HCT116 (cell line): ENCODE measurements around the gene IFT122. TPM values are rescaled to one million over a fixed set of nuclear protein-coding genes. Genes with fewer than 3 reads are reported as not detected.

Experiments used
- ATAC-seq: fragments of 200-7000 bp; cut with Tn5 transposase; 2 replicates; pipeline ENCODE4 v1.9.1; 2020; ENCODE audit warnings: mild to moderate bottlenecking, moderate library complexity
- BruUV-seq: library from RNA; stranded (reverse); fragments of 400-500 nt; replicated peaks from 2 replicates; lab custom pipeline; 2021; lab: Mats Ljungman, UMichigan
- CTCF ChIA-PET: fragments of 300-600 bp; sonication (Branson Sonifier 250); formaldehyde crosslinking; loops from one replicate; lab custom pipeline; 2021; ENCODE audit warnings: antibody characterized with exemption; lab: Charles Lee
- POLR2A ChIA-PET: fragments of 300-600, 350-600 bp; sonication (Branson Sonifier 250); formaldehyde crosslinking; loops from one replicate; lab custom pipeline; 2021; ENCODE audit warnings: antibody characterized with exemption; lab: Charles Lee
- RAD21 ChIA-PET, 2 experiments: fragments of 300-600 bp; sonication (Branson Sonifier 250); formaldehyde crosslinking; loops; one replicate each; lab custom pipeline; 2023; ENCODE audit warnings: low total read pairs in 2 of 2; ENCODE audit not compliant: uncharacterized antibody in 2 of 2, unreplicated experiment in 2 of 2, low non-redundant PET in 1 of 2; lab: Charles Lee
- DNase-seq: peaks from one replicate; pipeline ENCODE4 v3.0.0-alpha.2; 2010; ENCODE audit warnings: low read depth, low spot score
- H2AFZ ChIP-seq: fragments of 200-600 bp; shearing (Covaris generic), sonication (generic); 2 replicates; pipeline ENCODE4 v1.6.1; 2017; ENCODE audit warnings: low read depth, mixed run types, mixed read lengths, antibody characterized with exemption, low read length; ENCODE audit not compliant: poor library complexity, severe bottlenecking
- H3K27ac ChIP-seq: 2 replicates; pipeline ENCODE4 v1.5.1; 2012; ENCODE audit warnings: low read depth, low read length
- H3K27me3 ChIP-seq: fragments of 200-600 bp; sonication (generic); 2 replicates; pipeline ENCODE4 v1.6.1; 2016; ENCODE audit warnings: mixed run types, low read length, mixed read lengths; ENCODE audit not compliant: insufficient read depth
- H3K36me3 ChIP-seq, 2 experiments: fragments of 200-500 bp in 1 of 2; fragments of 200-600 bp in 1 of 2; sonication (Bioruptor generic) in 1 of 2; sonication (generic) in 1 of 2; 2 replicates each; pipeline versions ENCODE4 v1.5.1 to v1.6.1; 2014 to 2016; ENCODE audit warnings: low read length in 2 of 2, inconsistent platforms in 1 of 2, mixed read lengths in 1 of 2, mixed run types in 1 of 2; ENCODE audit not compliant: insufficient read depth in 2 of 2, control insufficient read depth in 1 of 2
- H3K4me1 ChIP-seq, 2 experiments: fragments of 200-600 bp in 1 of 2; sonication (generic) in 1 of 2; 2 replicates each; pipeline versions ENCODE4 v1.5.1 to v1.6.1; 2012 to 2017; ENCODE audit warnings: low read length in 2 of 2, inconsistent platforms in 1 of 2, mild to moderate bottlenecking in 1 of 2, mixed read lengths in 1 of 2, mixed run types in 1 of 2, moderate library complexity in 1 of 2; ENCODE audit not compliant: insufficient read depth in 2 of 2, control insufficient read depth in 1 of 2
- H3K4me2 ChIP-seq: fragments of 200-600 bp; sonication (generic); 2 replicates; pipeline ENCODE4 v1.6.1; 2017; ENCODE audit warnings: mixed run types, low read length, mixed read lengths
- H3K4me3 ChIP-seq, 2 experiments: fragments of 200-600 bp in 1 of 2; sonication (generic) in 1 of 2; replicated peaks in 1 of 2; 2 replicates each; pipeline ENCODE4 v1.5.1; 2011 to 2016; ENCODE audit warnings: low read length in 2 of 2, control low read depth in 1 of 2, low read depth in 1 of 2, mild to moderate bottlenecking in 1 of 2, mixed read lengths in 1 of 2, mixed run types in 1 of 2
- H3K79me2 ChIP-seq: fragments of 200-600 bp; sonication (generic); 2 replicates; pipeline ENCODE4 v1.6.1; 2017; ENCODE audit warnings: mild to moderate bottlenecking, mixed run types, low read length, moderate library complexity, mixed read lengths; ENCODE audit not compliant: insufficient read depth
- H3K9ac ChIP-seq: fragments of 200-600 bp; sonication (generic); 2 replicates; pipeline ENCODE4 v1.6.1; 2016; ENCODE audit warnings: low read length, mixed read lengths
- H3K9me2 ChIP-seq: fragments of 200-600 bp; sonication (generic), shearing (Covaris generic); 2 replicates; pipeline ENCODE4 v1.6.1; 2017; ENCODE audit warnings: mixed run types, mild to moderate bottlenecking, moderate library complexity; ENCODE audit not compliant: insufficient read depth
- H3K9me3 ChIP-seq, 2 experiments: fragments of 200-500 bp in 1 of 2; fragments of 200-600 bp in 1 of 2; sonication (Bioruptor generic) in 1 of 2; sonication (generic) in 1 of 2; 2 replicates each; pipeline ENCODE4 v1.6.1; 2014 to 2017; ENCODE audit warnings: low read length in 2 of 2, mixed read lengths in 2 of 2, inconsistent platforms in 1 of 2, low read depth in 1 of 2, mild to moderate bottlenecking in 1 of 2, mixed run types in 1 of 2, moderate library complexity in 1 of 2; ENCODE audit not compliant: control insufficient read depth in 1 of 2, insufficient read depth in 1 of 2
- H4K20me1 ChIP-seq: fragments of 200-600 bp; sonication (generic), shearing (Covaris generic); 2 replicates; pipeline ENCODE4 v1.6.1; 2017; ENCODE audit warnings: mixed run types, mild to moderate bottlenecking, moderate library complexity; ENCODE audit not compliant: insufficient read depth
- CEBPB ChIP-seq: IDR thresholded peaks from 2 replicates; pipeline ENCODE4 v1.6.1; 2012; ENCODE audit warnings: low read depth
- ELF1 ChIP-seq: IDR thresholded peaks from 2 replicates; pipeline ENCODE4 v1.6.1; 2012; ENCODE audit warnings: low read depth, borderline replicate concordance
- EZH2phosphoT487 ChIP-seq: fragments of 200-600 bp; IDR thresholded peaks from 2 replicates; pipeline ENCODE4 v1.6.1; 2018; ENCODE audit warnings: antibody characterized with exemption, borderline replicate concordance
- MAX ChIP-seq: IDR thresholded peaks from 2 replicates; pipeline ENCODE4 v1.6.1; 2012
- RAD21 ChIP-seq: IDR thresholded peaks from 2 replicates; pipeline ENCODE4 v1.6.1; 2012; ENCODE audit warnings: low read depth, mild to moderate bottlenecking
- REST ChIP-seq: IDR thresholded peaks from 2 replicates; pipeline ENCODE4 v1.6.1; 2012; ENCODE audit warnings: low read depth
- ZBTB33 ChIP-seq: IDR thresholded peaks from 2 replicates; pipeline ENCODE4 v1.6.1; 2011; ENCODE audit warnings: mild to moderate bottlenecking, low read length, moderate library complexity; ENCODE audit not compliant: insufficient replicate concordance; ENCODE audit errors: extremely low read depth
- intact Hi-C: fragments of 100-400 bp; cut with micrococcal nuclease; formaldehyde crosslinking; loops from 2 replicates; pipeline ENCODE4 v1.10.0; 2022
- total RNA-seq: library from RNA; stranded (reverse); gene quantifications from one replicate; pipeline ENCODE4 v1.2.1, GENCODE V29; 2021; ENCODE audit not compliant: unreplicated experiment

The IFT122 gene
- total RNA-seq, 1 experiment from 2014 or later: 21.4 TPM

GRCh38 chr3:129549006-129549800 lies 109.2 kb downstream of the IFT122 start:
- H3K79me2 ChIP-seq: no peaks in the 10 kb centered on the region
- no peaks in the 10 kb centered on the region for H3K9me3 ChIP-seq
- RAD21 ChIA-PET: no interaction called here
- no peaks in the 10 kb centered on the region for H4K20me1 ChIP-seq
- DNase-seq: no peak
- CTCF ChIA-PET: no interaction called here
- no peak overlapping the region for H3K4me2 ChIP-seq
- no TSS peak for BruUV-seq
- H2AFZ ChIP-seq: no peak overlapping the region
- no peak overlapping the region for H3K9ac ChIP-seq
- POLR2A ChIA-PET: no interaction called here
- intact Hi-C loops: no loop called here
- H3K4me1 ChIP-seq: peaks cover 0 to 6% of the 10 kb centered on the region in 2 experiments; a peak in 1 of 4 replicates
- H3K4me3 ChIP-seq: no peak overlapping the region
- H3K27ac ChIP-seq: no peak overlapping the region
- no peak for ATAC-seq
- H3K36me3 ChIP-seq: no peaks in the 10 kb centered on the region
- TF ChIP-seq EZH2phosphoT487 (no peak), CEBPB (no peak), RAD21 (no peak), ZBTB33 (no peak), ELF1 (no peak), REST (no peak), MAX (no peak)
- no peaks in the 10 kb centered on the region for H3K27me3 ChIP-seq
- H3K9me2 ChIP-seq: no peaks in the 10 kb centered on the region
